ENCODE data around the gene NARF. TPM values are rescaled to one million over a fixed set of nuclear protein-coding genes. Genes with fewer than 3 reads are reported as not detected.

NARF gene
- total and polyA plus RNA-seq, 2 donors from 2014 or later = 29.1 to 45.8 TPM

GRCh38 chr17:82525712-82526111 lies 67.2 kb downstream of the NARF start:
- H3K27ac ChIP-seq (ENCODE audit: low read depth in 2 of 2, low read length in 2 of 2) = no peak overlapping the region
- no peak for DNase-seq
- H3K27me3 ChIP-seq (ENCODE audit: control insufficient read depth, insufficient read depth, low read length) = no peaks in the 10 kb centered on the region
- no peaks in the 10 kb centered on the region for H3K36me3 ChIP-seq (ENCODE audit: control insufficient read depth in 2 of 3, insufficient read depth in 3 of 3, low read length in 3 of 3)
- no peak overlapping the region for H3K9ac ChIP-seq (ENCODE audit: low read length in 3 of 3)
- intact Hi-C loops (cut with DNase I) = no loop called here
- no peak for TF ChIP-seq CTCF (IDR thresholded peaks at IDR 0.05; ENCODE audit: borderline replicate concordance, extremely low read depth, insufficient read depth)
- no peaks in the 10 kb centered on the region for H3K9me3 ChIP-seq (ENCODE audit: control insufficient read depth in 2 of 3, insufficient read depth in 1 of 3, low read length in 3 of 3)
- peaks cover 0 to 28% (median 14%) of the 10 kb centered on the region in 3 donors for H3K4me1 ChIP-seq (ENCODE audit: control insufficient read depth in 2 of 3, insufficient read depth in 2 of 3, low read depth in 1 of 3, low read length in 3 of 3)
- FAIRE-seq = no peak
- no peak overlapping the region for H3K4me3 ChIP-seq (ENCODE audit: low read length in 3 of 3)

- Histone ChIP-seq H3K4me3 (ENCODE audit: low read length in 3 of 3) (no peak overlapping the region), H3K4me1 (ENCODE audit: control insufficient read depth in 2 of 3, insufficient read depth in 2 of 3, low read depth in 1 of 3, low read length in 3 of 3) (peaks cover 0 to 36% (median 16%) of the 10 kb centered on the region in 3 donors), H3K27me3 (ENCODE audit: control insufficient read depth, insufficient read depth, low read length) (no peaks in the 10 kb centered on the region), H3K27ac (ENCODE audit: low read depth in 2 of 2, low read length in 2 of 2) (no peak overlapping the region), H3K9ac (ENCODE audit: low read length in 3 of 3) (no peak overlapping the region), H3K9me3 (ENCODE audit: control insufficient read depth in 2 of 3, insufficient read depth in 1 of 3, low read length in 3 of 3) (no peaks in the 10 kb centered on the region), H3K36me3 (ENCODE audit: control insufficient read depth in 2 of 3, insufficient read depth in 3 of 3, low read length in 3 of 3) (no peaks in the 10 kb centered on the region)
- TF ChIP-seq CTCF (IDR thresholded peaks at IDR 0.05; ENCODE audit: borderline replicate concordance, extremely low read depth, insufficient read depth) = no peak
- FAIRE-seq = no peak
- no peak for DNase-seq
- intact Hi-C loops (cut with DNase I) = no loop called here
Measured at GRCh38 chr17:82527898-82528297, 69.4 kb downstream of the NARF start.

- peak overlapping the region in 1 of 2 donors; percentile 44 for H3K27ac ChIP-seq (ENCODE audit: low read depth in 2 of 2, low read length in 2 of 2)
- peak in 4 of 5 donors; percentile 66 to 90 (median 84) for DNase-seq
- no peaks in the 10 kb centered on the region for H3K9me3 ChIP-seq (ENCODE audit: control insufficient read depth in 2 of 3, insufficient read depth in 1 of 3, low read length in 3 of 3)
- H3K9ac ChIP-seq (ENCODE audit: low read length in 3 of 3) = no peak overlapping the region
- peaks cover 0 to 36% (median 16%) of the 10 kb centered on the region in 3 donors for H3K4me1 ChIP-seq (ENCODE audit: control insufficient read depth in 2 of 3, insufficient read depth in 2 of 3, low read depth in 1 of 3, low read length in 3 of 3)
- FAIRE-seq = no peak
- intact Hi-C loops (cut with DNase I) = no loop called here
- TF ChIP-seq CTCF (IDR thresholded peaks at IDR 0.05; ENCODE audit: borderline replicate concordance, extremely low read depth, insufficient read depth) = no peak
- no peaks in the 10 kb centered on the region for H3K27me3 ChIP-seq (ENCODE audit: control insufficient read depth, insufficient read depth, low read length)
- H3K36me3 ChIP-seq (ENCODE audit: control insufficient read depth in 2 of 3, insufficient read depth in 3 of 3, low read length in 3 of 3) = no peaks in the 10 kb centered on the region
- H3K4me3 ChIP-seq (ENCODE audit: low read length in 3 of 3) = no peak overlapping the region
Measured at GRCh38 chr17:82528484-82529265, 70.1 kb downstream of the NARF start.
